Smooth muscle cell (in vitro differentiated cells): ENCODE measurements around the gene MECP2. TPM values are rescaled to one million over a fixed set of nuclear protein-coding genes. Genes with fewer than 3 reads are reported as not detected.

ENCODE experiments used
- DNase-seq: peaks from one replicate; lab custom pipeline; 2025; ENCODE audit not compliant: unreplicated experiment; lab: John Stamatoyannopoulos, UW
- H2AFZ ChIP-seq: fragments of 200-600 bp; sonication (generic); 2 replicates; pipeline ENCODE4 v1.6.0; 2016; ENCODE audit warnings: antibody characterized with exemption, low read depth, mild to moderate bottlenecking
- H3F3A ChIP-seq: fragments of 200-600 bp; sonication (generic); 2 replicates; pipeline ENCODE4 v1.6.0; 2017; ENCODE audit warnings: antibody characterized with exemption, low read depth
- H3K27ac ChIP-seq: fragments of 200-600 bp; sonication (generic); 2 replicates; pipeline ENCODE4 v1.5.1; 2016; ENCODE audit warnings: low read depth, mild to moderate bottlenecking
- H3K27me3 ChIP-seq: fragments of 200-600 bp; sonication (generic); 2 replicates; pipeline ENCODE4 v1.6.1; 2016; ENCODE audit warnings: low read depth, mild to moderate bottlenecking
- H3K36me3 ChIP-seq: fragments of 200-600 bp; sonication (generic); 2 replicates; pipeline ENCODE4 v1.5.1; 2016; ENCODE audit warnings: low read depth
- H3K4me1 ChIP-seq: fragments of 200-600 bp; sonication (generic); 2 replicates; pipeline ENCODE4 v1.5.1; 2016; ENCODE audit warnings: low read depth
- H3K4me2 ChIP-seq: fragments of 200-600 bp; sonication (generic); 2 replicates; pipeline ENCODE4 v1.6.0; 2016; ENCODE audit warnings: mild to moderate bottlenecking
- H3K4me3 ChIP-seq: fragments of 200-600 bp; sonication (generic); 2 replicates; pipeline ENCODE4 v1.5.1; 2016; ENCODE audit warnings: mild to moderate bottlenecking
- H3K79me2 ChIP-seq: fragments of 200-600 bp; sonication (generic); 2 replicates; pipeline ENCODE4 v1.6.0; 2016; ENCODE audit warnings: low read depth, mild to moderate bottlenecking
- H3K9ac ChIP-seq: fragments of 200-600 bp; sonication (generic); 2 replicates; pipeline ENCODE4 v1.6.0; 2016; ENCODE audit warnings: low read depth
- H3K9me3 ChIP-seq: fragments of 200-600 bp; sonication (generic); replicated peaks from 2 replicates; pipeline ENCODE4 v1.5.1; 2016; ENCODE audit warnings: low read depth
- H4K20me1 ChIP-seq: fragments of 200-600 bp; sonication (generic); 2 replicates; pipeline ENCODE4 v1.6.0; 2016; ENCODE audit warnings: low read depth
- CTCF ChIP-seq: fragments of 200-600 bp; sonication (generic); IDR thresholded peaks from 2 replicates; pipeline ENCODE4 v1.5.1; 2017; ENCODE audit warnings: borderline replicate concordance, mild to moderate bottlenecking, antibody characterized with exemption; ENCODE audit not compliant: insufficient read depth, poor library complexity, severe bottlenecking
- WGBS: methylation state at CpG from one replicate; pipeline ENCODE4 v1.1.7; 2016; ENCODE audit warnings: low lambda C conversion rate; 5-methylcytosine and 5-hydroxymethylcytosine counted together
- polyA plus RNA-seq: library from polyadenylated mRNA; unstranded; fragments of >200 nt; fragmentation: Nextera tagmentation; extraction: Ambion mirVana; gene quantifications from 2 replicates; pipeline ENCODE4 v1.2.1, GENCODE V29; 2016
- total RNA-seq: library from RNA; depleted of rRNA; stranded (reverse); fragments of >200 nt; gene quantifications from 2 replicates; pipeline ENCODE4 v1.2.3, GENCODE V29; 2014

The MECP2 gene
- total and polyA plus RNA-seq, 2 experiments from 2014 or later, result 11.9 to 13.1 TPM

- Histone ChIP-seq H3K4me3 (no peak overlapping the region), H2AFZ (no peak overlapping the region), H3K9ac (no peak overlapping the region), H3F3A (no peaks in the 10 kb centered on the region), H4K20me1 (peaks cover 94% of the 10 kb centered on the region), H3K9me3 (no peaks in the 10 kb centered on the region), H3K79me2 (peaks cover 83% of the 10 kb centered on the region), H3K27me3 (no peaks in the 10 kb centered on the region), H3K27ac (no peak overlapping the region), H3K4me2 (no peak overlapping the region), H3K4me1 (peaks cover 8% of the 10 kb centered on the region), H3K36me3 (no peaks in the 10 kb centered on the region)
- no peak for TF ChIP-seq CTCF
- DNase-seq, result no peak
- 76% methylated on average over 5 of the region's 5 CpGs for WGBS
Measured at GRCh38 chrX:154092371-154092770, 5.1 kb downstream of the MECP2 start.

- Histone ChIP-seq H3K36me3 (no peaks in the 10 kb centered on the region), H3K79me2 (peaks cover 88% of the 10 kb centered on the region), H3K9me3 (no peaks in the 10 kb centered on the region), H3K27me3 (no peaks in the 10 kb centered on the region), H3K4me3 (no peak overlapping the region), H3F3A (no peaks in the 10 kb centered on the region), H3K9ac (no peak overlapping the region), H3K4me1 (peaks cover 8% of the 10 kb centered on the region), H3K27ac (no peak overlapping the region), H3K4me2 (no peak overlapping the region), H4K20me1 (peaks cover 99% of the 10 kb centered on the region), H2AFZ (no peak overlapping the region)
- DNase-seq, result no peak
- 71% methylated on average over 8 of the region's 8 CpGs for WGBS
- no peak for TF ChIP-seq CTCF
Measured at GRCh38 chrX:154091678-154092077, 5.8 kb downstream of the MECP2 start.

- H3K4me3 ChIP-seq, result no peak overlapping the region
- H4K20me1 ChIP-seq, result peaks cover 96% of the 10 kb centered on the region
- no peak for TF ChIP-seq CTCF
- DNase-seq, result no peak
- peaks cover 92% of the 10 kb centered on the region for H3K79me2 ChIP-seq
- H3K4me2 ChIP-seq, result no peak overlapping the region
- H3K27me3 ChIP-seq, result no peaks in the 10 kb centered on the region
- whole genome bisulfite sequencing, result 51% methylated on average over 4 of the region's 4 CpGs
- H3F3A ChIP-seq, result no peaks in the 10 kb centered on the region
- H3K27ac ChIP-seq, result no peak overlapping the region
- H2AFZ ChIP-seq, result no peak overlapping the region
- H3K4me1 ChIP-seq, result peaks cover 8% of the 10 kb centered on the region
- no peaks in the 10 kb centered on the region for H3K9me3 ChIP-seq
- no peaks in the 10 kb centered on the region for H3K36me3 ChIP-seq
- H3K9ac ChIP-seq, result no peak overlapping the region
Measured at GRCh38 chrX:154090731-154091130, 6.8 kb downstream of the MECP2 start.
